GM12878 (cell line): Measurements from ENCODE around the gene FASTKD2. TPM values are rescaled to one million over a fixed set of nuclear protein-coding genes. Genes with fewer than 3 reads are reported as not detected.

Experiments used
- ATAC-seq: fragments of 200-7000 bp; cut with Tn5 transposase; 3 replicates; pipeline ENCODE4 v1.9.1; 2020; ENCODE audit warnings: mild to moderate bottlenecking, moderate library complexity
- BruUV-seq: library from RNA; stranded (reverse); fragments of 400-500 nt; replicated peaks from 2 replicates; lab custom pipeline; 2021; lab: Mats Ljungman, UMichigan
- CTCF ChIA-PET: fragments of 300-600 bp; sonication (Branson Sonifier 250); formaldehyde crosslinking; extraction: SDS; loops from one replicate; lab custom pipeline; 2021; ENCODE audit warnings: inconsistent platforms; lab: Yijun Ruan, JAX
- POLR2A ChIA-PET: fragments of 350-600 bp; formaldehyde crosslinking; extraction: SDS; loops from one replicate; lab custom pipeline; 2021; ENCODE audit warnings: inconsistent platforms; lab: Charles Lee
- RAD21 ChIA-PET: fragments of 300-600 bp; sonication (Branson Sonifier 250); formaldehyde crosslinking; loops from one replicate; lab custom pipeline; 2023; ENCODE audit warnings: antibody characterized with exemption; ENCODE audit not compliant: unreplicated experiment; lab: Charles Lee
- SMC1A ChIA-PET: fragments of 300-600 bp; sonication (Branson Sonifier 250); formaldehyde crosslinking; loops from one replicate; lab custom pipeline; 2023; ENCODE audit not compliant: unreplicated experiment, uncharacterized antibody; lab: Charles Lee
- DNase-seq: peaks from one replicate; pipeline ENCODE4 v3.0.0-alpha.2; 2011; ENCODE audit warnings: low read depth, low spot score
- FAIRE-seq: peaks from 3 replicates; lab custom pipeline; 2011; peaks lifted over from hg19 to GRCh38; lab: Jason Lieb, UNC
- H2AFZ ChIP-seq: 2 replicates; pipeline ENCODE4 v1.6.0; 2011; ENCODE audit warnings: low read depth, low read length, control low read depth; ENCODE audit not compliant: control insufficient read depth
- H3K27ac ChIP-seq: 2 replicates; pipeline ENCODE4 v1.5.1; 2011; ENCODE audit warnings: control low read depth; ENCODE audit not compliant: control insufficient read depth, insufficient read depth
- H3K27me3 ChIP-seq, 2 experiments: replicated peaks in 1 of 2; 2 replicates each; pipeline versions ENCODE4 v1.6.0 to v1.6.1; 2011; ENCODE audit warnings: low read length in 1 of 2; ENCODE audit not compliant: control insufficient read depth in 2 of 2, insufficient read depth in 2 of 2
- H3K36me3 ChIP-seq, 2 experiments: 2 replicates each; pipeline ENCODE4 v1.5.1; 2011; ENCODE audit warnings: low read length in 1 of 2; ENCODE audit not compliant: control insufficient read depth in 2 of 2, insufficient read depth in 2 of 2
- H3K4me1 ChIP-seq: 2 replicates; pipeline ENCODE4 v1.6.1; 2011; ENCODE audit warnings: mild to moderate bottlenecking, low read length, moderate library complexity, mixed read lengths; ENCODE audit not compliant: control insufficient read depth, insufficient read depth
- H3K4me2 ChIP-seq: 2 replicates; pipeline ENCODE4 v1.6.0; 2011; ENCODE audit warnings: control low read depth; ENCODE audit not compliant: control insufficient read depth, insufficient read depth
- H3K4me3 ChIP-seq: fragments of 200-600 bp; sonication (generic); 2 replicates; pipeline ENCODE4 v1.5.1; 2016
- H3K79me2 ChIP-seq: 2 replicates; pipeline ENCODE4 v1.6.0; 2011; ENCODE audit warnings: low read length; ENCODE audit not compliant: control insufficient read depth, insufficient read depth
- H3K9ac ChIP-seq: 2 replicates; pipeline ENCODE4 v1.8.0; 2011; ENCODE audit warnings: low read length, control low read depth, mixed read lengths; ENCODE audit not compliant: control insufficient read depth, insufficient read depth
- H3K9me3 ChIP-seq: replicated peaks from 3 replicates; pipeline ENCODE4 v1.5.1; 2011; ENCODE audit warnings: mild to moderate bottlenecking, low read length; ENCODE audit not compliant: control insufficient read depth, insufficient read depth
- H4K20me1 ChIP-seq: 2 replicates; pipeline ENCODE4 v1.6.0; 2011; ENCODE audit not compliant: control insufficient read depth, insufficient read depth
- SPI1 ChIP-seq: IDR thresholded peaks from 2 replicates; pipeline ENCODE4 v1.6.1; 2011; ENCODE audit warnings: low read depth, mild to moderate bottlenecking, low read length, moderate library complexity, borderline replicate concordance; ENCODE audit not compliant: insufficient read depth
- STAT3 ChIP-seq: IDR thresholded peaks from 2 replicates; pipeline ENCODE4 v1.6.1; 2011; ENCODE audit warnings: low read depth, low read length, improper control_type of control experiment
- TAF1 ChIP-seq: IDR thresholded peaks from 2 replicates; pipeline ENCODE4 v1.6.1; 2011; ENCODE audit warnings: mild to moderate bottlenecking, low read depth, low read length, borderline replicate concordance
- ZBTB40 ChIP-seq: fragments of 450-650 bp; IDR thresholded peaks from 2 replicates; pipeline ENCODE4 v1.6.1; 2016; ENCODE audit warnings: mild to moderate bottlenecking, moderate library complexity, borderline replicate concordance
- WGBS: methylation state at CpG from one replicate; pipeline ENCODE4 v1.1.6; 2016; ENCODE audit warnings: low lambda C conversion rate; ENCODE audit not compliant: insufficient replicate concordance, insufficient coverage; ENCODE audit errors: missing lambda C conversion rate; 5-methylcytosine and 5-hydroxymethylcytosine counted together
- in situ Hi-C: fragments of 300-500 bp; cut with MboI; formaldehyde crosslinking; loops from 9 replicates; pipeline ENCODE4 v1.14.3; 2018; ENCODE audit warnings: mixed read lengths
- intact Hi-C: fragments of 100-400 bp; cut with micrococcal nuclease; formaldehyde crosslinking; loops from one replicate; pipeline ENCODE4 v1.14.2; 2022; ENCODE audit not compliant: unreplicated experiment
- polyA plus RNA-seq, 11 experiments: library from polyadenylated mRNA; depleted of rRNA in 4 of 11; unstranded in 6 of 11; stranded (reverse) in 5 of 11; fragments of >200 nt; fragmentation: Nextera tagmentation in 4 of 11; fragmentation: Illumina TruSeq in 1 of 11; extraction: Ambion mirVana in 4 of 11; extraction: Trizol in 1 of 11; gene quantifications; 1 replicate in 1 of 11; 2 replicates in 10 of 11; pipeline versions ENCODE4 v1.2.1 to v1.2.3, GENCODE V29; 2011 to 2016; ENCODE audit warnings: inconsistent platforms in 2 of 11, missing spikeins in 2 of 11, low read depth in 1 of 11
- total RNA-seq, 4 experiments: library from RNA; depleted of rRNA in 3 of 4; stranded (reverse); fragments of >200 nt in 3 of 4; fragmentation: Illumina TruSeq in 1 of 4; extraction: Trizol in 1 of 4; gene quantifications; 2 replicates each; pipeline versions ENCODE4 v1.2.1 to v1.2.3, GENCODE V29; 2013 to 2021

The FASTKD2 gene
- total and polyA plus RNA-seq, 10 of the 15 experiments (the other 5 are each of a cell fraction or from before 2014, with no cell fraction given) = 32.1 to 115 (median 52.3) TPM

- Histone ChIP-seq H3K4me1 (peaks cover 3% of the 10 kb centered on the region), H2AFZ (no peak overlapping the region), H3K27me3 (no peaks in the 10 kb centered on the region)
- in situ Hi-C loops = loop anchor here (5.0 kb wide), 1 partner anchor 674 kb away; no protein-coding TSS in a partner anchor
- 60% methylated on average over 5 of the region's 5 CpGs for WGBS
- ChIA-PET RAD21 (no interaction called here), SMC1A (interaction anchor here (0.6 to 1.5 kb wide), 2 partner anchors 527 to 544 kb away, joined by 3 read pairs; no protein-coding TSS in a partner anchor)
- intact Hi-C loops = loop anchor here (10.0 kb wide), 1 partner anchor 367 kb away; the partner anchor contains the start of gene KLF7
- peak; percentile 66 for ATAC-seq
- TF ChIP-seq ZBTB40 = no peak
- no peak for TF ChIP-seq STAT3
- no peak for TF ChIP-seq TAF1
- peak; percentile 62; the same call in 1 of the 2 replicates for TF ChIP-seq SPI1
- TF ChIP-seq, all 136 proteins: peak for 1
- Histone ChIP-seq H3K79me2 (no peaks in the 10 kb centered on the region), H3K9me3 (no peaks in the 10 kb centered on the region), H3K4me2 (no peak overlapping the region), H3K27ac (no peak overlapping the region), H3K4me3 (no peak overlapping the region), H3K36me3 (peaks cover 2 to 7% of the 10 kb centered on the region in 2 experiments; a peak in 2 of 4 replicates), H4K20me1 (no peaks in the 10 kb centered on the region), H3K9ac (no peak overlapping the region)
- FAIRE-seq = no peak
- no peak for DNase-seq
- ChIA-PET CTCF (interaction anchor here (1.4 to 1.7 kb wide), 3 partner anchors 16 to 680 kb away, joined by 3 to 5 read pairs (median 3); no protein-coding TSS in a partner anchor), POLR2A (interaction anchor here (0.5 to 0.6 kb wide), 2 partner anchors 17 to 731 kb away, joined by 3 to 5 read pairs; no protein-coding TSS in a partner anchor)
- BruUV-seq = no TSS peak
These were observed 32.6 kb downstream of the FASTKD2 start for GRCh38 chr2:206798000-206798399.
